Stimulated activated CD8-positive, alpha-beta memory T cell treated with anti-CD3 and anti-CD28 coated beads, Interleukin-4, amount 100 ng/mL, for 1 hour (primary cell): ENCODE measurements around the gene NTSR1.

Source experiments
- DNase-seq, 2 donors: peaks; one replicate each; pipeline ENCODE4 v3.0.0-alpha.2; 2020; ENCODE audit warnings: low read depth in 2 of 2, low spot score in 1 of 2

Gene NTSR1

GRCh38 chr20:62799036-62799435 is 90.4 kb downstream of the NTSR1 start:
- DNase-seq, result no peak

DNA sequence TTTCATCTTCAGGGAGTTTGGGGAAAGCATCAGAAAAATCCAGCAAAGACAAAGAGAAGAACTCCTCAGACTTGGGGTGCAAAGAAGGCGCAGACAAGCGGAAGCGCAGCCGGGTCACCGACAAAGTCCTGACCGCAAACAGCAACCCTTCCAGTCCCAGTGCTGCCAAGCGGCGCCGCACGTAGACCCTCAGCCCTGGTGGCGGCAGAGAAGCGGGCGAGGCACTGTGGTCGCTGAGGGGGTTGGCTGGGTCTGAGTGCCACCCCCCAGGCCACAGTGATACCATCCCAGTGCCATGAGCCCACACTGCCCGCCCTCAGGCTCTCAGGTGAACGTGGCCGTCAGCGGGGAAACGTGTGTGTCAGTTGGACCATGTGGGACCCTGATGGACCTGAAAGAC is 90.8 kb downstream of the NTSR1 start:
- no peak for DNase-seq

GRCh38 chr20:62799873-62800272 is 91.2 kb downstream of the NTSR1 start:
- no peak for DNase-seq

DNA sequence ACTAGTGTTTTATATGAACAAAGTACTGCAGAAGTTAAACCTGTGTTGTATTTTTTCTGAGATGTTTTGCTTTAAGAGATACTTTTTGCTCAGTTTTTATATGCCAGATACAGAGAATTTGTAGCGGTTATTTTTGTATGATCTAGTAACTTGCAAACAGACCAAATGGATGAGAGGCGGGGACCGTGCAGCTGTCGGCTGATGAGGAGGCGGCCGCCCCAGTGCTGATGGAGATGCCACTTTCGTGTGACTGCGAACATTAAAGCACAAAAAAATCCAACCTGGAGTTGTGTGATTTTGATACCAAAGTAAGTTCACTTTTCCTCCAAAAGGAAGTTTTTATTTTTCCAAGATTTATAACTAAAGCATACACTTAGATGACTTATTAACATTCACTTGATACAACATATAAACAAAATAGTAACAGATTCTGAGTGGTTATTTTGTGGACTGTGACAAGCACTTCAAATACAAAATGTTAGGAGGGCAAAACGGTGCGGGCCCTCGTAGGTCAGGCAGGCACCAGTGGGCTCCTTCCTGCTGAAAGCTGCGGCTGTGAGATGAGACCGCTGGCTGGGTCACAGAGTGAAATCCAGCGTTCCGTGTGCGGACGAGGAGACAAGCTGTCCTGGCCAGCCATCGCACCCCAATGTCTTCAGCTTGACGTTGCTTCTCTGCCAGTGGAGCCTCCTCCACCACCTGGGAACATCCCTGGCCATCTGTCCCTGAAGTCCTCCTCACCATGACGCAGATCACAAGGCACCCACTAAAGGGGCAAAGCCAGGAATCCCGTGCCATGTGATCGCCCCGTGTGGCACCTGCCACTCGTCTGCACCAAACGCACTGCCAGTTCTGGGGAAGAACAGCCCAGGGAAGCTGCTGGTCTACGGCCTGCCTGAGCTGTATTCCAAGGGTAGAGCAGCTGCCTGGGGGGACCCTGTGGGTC is 92.0 kb downstream of the NTSR1 start:
- no peak for DNase-seq

DNA sequence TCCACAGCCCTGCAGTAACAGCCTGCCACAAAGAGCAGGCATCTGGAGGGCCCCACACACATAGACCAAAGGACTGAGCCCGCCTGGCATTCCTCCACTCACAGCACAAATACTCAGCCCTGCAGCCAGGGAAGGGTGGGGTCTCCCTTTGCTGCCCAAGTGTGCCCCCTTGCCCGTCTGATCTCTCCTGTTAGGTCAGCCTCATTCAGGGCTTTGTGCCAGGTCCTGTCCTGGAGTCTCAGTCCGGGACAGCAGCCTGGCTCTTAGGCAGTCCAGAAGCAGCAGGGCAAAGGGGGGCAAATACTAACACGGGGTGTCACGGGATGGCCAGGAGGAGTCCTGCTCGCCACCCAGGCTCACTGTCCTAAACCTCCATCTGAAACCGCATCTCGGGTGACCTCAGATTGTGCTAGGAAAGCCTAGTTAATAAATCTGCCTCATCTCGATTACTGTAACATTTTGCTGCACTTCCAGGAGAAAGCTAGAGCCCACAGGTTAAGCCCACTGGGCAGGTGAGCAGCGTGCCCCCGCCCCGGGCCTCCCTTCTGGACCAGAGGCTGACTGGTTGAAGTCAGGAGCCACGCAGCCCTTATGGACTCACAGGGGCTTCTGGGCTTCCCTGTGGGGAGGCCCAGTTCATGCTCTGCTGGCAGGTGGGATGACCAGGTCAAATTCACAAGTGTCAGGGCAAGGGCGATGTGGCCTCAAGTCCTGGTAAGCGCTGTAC is 92.8 kb downstream of the NTSR1 start:
- no peak for DNase-seq

DNA sequence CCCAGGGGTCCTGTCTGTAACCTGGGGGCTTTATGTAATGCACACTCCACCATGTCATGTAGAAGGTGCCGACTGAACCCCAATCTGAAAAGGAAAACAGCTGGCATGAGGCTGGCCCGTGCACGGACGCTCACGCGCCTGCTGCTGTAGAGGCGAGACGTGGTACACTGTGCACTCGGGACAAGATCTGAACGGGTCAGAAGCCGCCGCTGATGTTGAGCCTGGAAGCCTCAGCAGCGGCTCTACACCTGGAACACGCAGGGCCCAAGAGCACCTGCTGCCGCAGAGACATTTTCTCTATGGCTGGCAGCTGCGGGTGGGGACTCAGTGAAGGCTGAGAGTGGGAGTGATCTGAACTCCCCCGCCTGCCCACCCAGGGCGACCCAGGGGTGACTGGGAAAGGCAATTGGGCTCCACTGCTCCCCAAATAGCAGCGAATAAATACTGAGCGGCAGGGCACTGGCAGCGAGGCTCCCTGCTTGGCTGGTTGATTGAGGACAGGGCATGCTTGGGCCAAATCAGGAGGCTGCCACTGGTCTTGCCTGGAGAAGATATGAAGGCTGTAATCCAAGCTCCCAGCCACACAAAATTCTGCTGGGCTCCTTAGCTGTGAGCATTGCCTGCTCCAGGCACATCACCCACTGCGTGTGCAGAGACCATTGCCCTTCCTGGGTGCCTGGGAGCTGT is 93.5 kb downstream of the NTSR1 start:
- no peak for DNase-seq

GRCh38 chr20:62804021-62804626 is 95.5 kb downstream of the NTSR1 start:
- no peak for DNase-seq

DNA sequence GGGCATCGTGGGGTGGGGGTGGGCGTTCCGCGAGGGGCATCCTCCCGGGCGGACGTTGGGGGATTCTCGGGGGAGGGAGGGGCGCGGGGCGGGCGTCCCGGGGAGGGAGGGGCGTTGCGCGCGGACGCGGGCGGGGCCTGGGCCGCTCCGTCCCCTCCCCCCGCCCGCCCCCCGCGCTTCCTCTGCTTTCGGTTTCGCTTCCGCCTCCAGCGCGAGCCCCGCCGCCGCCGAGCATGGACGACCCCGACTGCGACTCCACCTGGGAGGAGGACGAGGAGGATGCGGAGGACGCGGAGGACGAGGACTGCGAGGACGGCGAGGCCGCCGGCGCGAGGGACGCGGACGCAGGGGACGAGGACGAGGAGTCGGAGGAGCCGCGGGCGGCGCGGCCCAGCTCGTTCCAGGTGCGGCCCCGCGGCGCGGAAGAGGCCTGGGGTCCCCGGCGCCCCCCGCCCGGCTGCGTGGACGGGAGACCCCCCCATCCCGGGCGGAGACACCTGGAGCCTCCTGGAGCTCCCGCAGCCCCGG is 96.1 kb downstream of the NTSR1 start, which contains the start of gene OGFR:
OGFR (plus strand) TSS at position 209 of the 528 bp plus-strand sequence; CDS start at position 234, 25 bp downstream.
- DNase-seq, result peak; percentile 32 to 53

DNA sequence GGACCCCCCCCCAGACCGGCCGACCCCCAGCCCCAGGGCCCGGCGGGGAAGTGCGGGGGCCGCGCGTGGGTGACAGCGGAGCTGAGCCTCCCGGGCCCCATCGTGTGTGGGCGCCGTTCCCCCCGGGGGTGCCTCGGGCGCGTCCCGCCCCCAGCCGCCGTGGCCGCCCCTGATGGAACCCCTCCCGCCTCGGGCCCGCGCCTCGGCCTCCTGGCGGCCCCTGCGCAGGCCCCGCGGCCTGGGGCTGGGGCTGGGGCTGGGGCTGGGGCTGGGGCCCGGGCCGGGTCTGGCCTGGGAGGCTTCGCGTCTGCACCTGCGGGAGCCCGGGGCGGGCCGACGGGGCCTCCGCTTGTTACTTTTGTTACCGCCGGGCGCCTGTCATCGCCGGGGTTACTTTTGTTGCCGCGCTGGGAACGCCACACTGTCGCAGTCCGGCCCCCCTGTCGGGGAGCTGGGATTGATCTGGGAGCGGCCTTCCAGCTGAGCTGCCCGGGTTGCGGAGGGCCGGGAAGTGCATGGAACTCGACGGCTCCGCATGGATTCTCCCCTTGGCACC is 96.6 kb downstream of the NTSR1 start:
- no peak for DNase-seq

DNA sequence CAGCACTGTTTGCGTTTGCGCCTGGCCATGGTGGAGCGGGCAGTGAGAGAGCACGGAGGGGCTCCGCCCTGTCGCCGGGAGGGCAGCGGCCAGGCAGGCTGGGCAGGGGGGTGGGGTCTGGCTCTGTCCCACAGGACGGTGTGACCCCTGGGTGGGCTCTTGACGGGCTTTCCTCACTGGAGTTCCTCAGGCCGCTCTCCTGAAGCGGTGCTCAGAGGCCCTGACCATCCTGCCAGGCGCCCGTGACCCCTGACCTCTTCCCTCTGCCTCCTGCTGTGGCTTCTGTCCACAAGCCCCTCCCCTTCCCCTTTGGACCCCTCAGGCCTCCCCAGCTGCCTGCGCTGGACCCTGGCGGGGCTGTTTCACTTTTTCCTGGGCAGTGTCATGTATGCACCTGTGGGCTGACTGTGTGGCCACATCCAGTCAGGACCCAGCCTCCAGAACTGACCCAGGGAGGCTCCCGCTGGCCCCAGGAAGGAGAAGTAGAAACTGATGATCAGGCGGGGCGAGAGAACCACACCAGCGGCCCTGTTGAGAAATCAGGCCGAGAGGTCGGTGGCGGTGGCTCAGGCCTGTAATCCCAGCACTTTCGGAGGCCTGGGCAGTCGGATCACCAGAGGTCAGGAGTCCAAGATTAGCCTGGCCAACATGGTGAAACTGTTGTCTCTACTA is 97.2 kb downstream of the NTSR1 start:
- no peak for DNase-seq

GRCh38 chr20:62806383-62807050 is 97.9 kb downstream of the NTSR1 start:
- no peak for DNase-seq

- DNase-seq, result no peak
These were observed 99.0 kb downstream of the NTSR1 start for GRCh38 chr20:62807444-62808210.

- peak; percentile 41 to 52 for DNase-seq
These were observed 99.7 kb downstream of the NTSR1 start for GRCh38 chr20:62808211-62808865.

- DNase-seq, result no peak
These were observed 101.1 kb downstream of the NTSR1 start for GRCh38 chr20:62809530-62810428.

DNA sequence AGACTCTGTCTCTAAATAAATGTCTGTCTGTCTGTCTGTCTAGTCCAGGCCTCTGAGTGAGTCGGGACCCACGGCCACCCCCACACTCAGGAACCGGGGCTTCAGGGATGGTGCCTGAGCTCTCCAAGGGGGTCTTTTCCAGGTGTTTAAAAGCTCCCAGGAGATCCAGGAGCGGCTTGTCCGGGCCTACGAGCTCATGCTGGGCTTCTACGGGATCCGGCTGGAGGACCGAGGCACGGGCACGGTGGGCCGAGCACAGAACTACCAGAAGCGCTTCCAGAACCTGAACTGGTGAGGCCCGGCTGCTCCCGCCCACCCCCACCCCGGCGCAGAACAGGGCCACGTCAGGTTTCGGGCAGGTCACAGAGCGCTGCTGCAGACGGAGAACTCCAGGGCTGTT is 102.7 kb downstream of the NTSR1 start:
- no peak for DNase-seq

- DNase-seq, result no peak
These were observed 103.1 kb downstream of the NTSR1 start for GRCh38 chr20:62811720-62812119.
